ENCODE results near the gene TRO.

DNA sequence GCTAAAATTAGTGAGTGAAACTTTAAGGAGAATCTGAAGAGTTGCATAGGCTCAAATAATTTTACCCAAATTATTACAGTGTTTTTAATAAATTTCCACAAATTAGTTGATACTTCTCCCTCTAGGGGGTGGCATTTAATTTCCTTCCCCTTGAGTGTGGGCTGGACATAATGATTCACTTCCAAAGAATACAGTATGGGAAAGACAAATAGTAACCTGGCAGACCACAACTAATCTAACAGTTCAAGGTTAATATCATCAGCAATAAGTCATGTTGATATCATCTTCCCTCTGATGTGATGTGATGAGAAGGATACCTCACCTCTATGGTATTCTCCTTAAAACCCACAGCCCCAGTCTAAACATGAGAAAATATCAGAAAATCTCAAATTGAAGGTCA is 57.8 kb downstream of the TRO start:
- TF ChIP-seq ESRRG (CRISPR knock-in tag; IDR thresholded peaks at IDR 0.05) (no peak), ARNTL (CRISPR knock-in tag; IDR thresholded peaks at IDR 0.05; ENCODE audit: borderline replicate concordance, low read depth) (no peak), ZFP30 (CRISPR knock-in tag; IDR thresholded peaks at IDR 0.05) (no peak), ZFP3 (CRISPR knock-in tag; IDR thresholded peaks at IDR 0.05) (no peak), ZNF565 (CRISPR knock-in tag; conservative IDR thresholded peaks at IDR 0.05; ENCODE audit: low read depth) (no peak)
- TF ChIP-seq, protein P1, sequence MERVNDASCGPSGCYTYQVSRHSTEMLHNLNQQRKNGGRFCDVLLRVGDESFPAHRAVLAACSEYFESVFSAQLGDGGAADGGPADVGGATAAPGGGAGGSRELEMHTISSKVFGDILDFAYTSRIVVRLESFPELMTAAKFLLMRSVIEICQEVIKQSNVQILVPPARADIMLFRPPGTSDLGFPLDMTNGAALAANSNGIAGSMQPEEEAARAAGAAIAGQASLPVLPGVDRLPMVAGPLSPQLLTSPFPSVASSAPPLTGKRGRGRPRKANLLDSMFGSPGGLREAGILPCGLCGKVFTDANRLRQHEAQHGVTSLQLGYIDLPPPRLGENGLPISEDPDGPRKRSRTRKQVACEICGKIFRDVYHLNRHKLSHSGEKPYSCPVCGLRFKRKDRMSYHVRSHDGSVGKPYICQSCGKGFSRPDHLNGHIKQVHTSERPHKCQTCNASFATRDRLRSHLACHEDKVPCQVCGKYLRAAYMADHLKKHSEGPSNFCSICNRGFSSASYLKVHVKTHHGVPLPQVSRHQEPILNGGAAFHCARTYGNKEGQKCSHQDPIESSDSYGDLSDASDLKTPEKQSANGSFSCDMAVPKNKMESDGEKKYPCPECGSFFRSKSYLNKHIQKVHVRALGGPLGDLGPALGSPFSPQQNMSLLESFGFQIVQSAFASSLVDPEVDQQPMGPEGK (CRISPR knock-in tag; IDR thresholded peaks at IDR 0.05; ENCODE audit: borderline replicate concordance), result no peak
- TF ChIP-seq, protein P2, sequence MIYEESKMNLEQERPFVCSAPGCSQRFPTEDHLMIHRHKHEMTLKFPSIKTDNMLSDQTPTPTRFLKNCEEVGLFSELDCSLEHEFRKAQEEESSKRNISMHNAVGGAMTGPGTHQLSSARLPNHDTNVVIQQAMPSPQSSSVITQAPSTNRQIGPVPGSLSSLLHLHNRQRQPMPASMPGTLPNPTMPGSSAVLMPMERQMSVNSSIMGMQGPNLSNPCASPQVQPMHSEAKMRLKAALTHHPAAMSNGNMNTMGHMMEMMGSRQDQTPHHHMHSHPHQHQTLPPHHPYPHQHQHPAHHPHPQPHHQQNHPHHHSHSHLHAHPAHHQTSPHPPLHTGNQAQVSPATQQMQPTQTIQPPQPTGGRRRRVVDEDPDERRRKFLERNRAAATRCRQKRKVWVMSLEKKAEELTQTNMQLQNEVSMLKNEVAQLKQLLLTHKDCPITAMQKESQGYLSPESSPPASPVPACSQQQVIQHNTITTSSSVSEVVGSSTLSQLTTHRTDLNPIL (CRISPR knock-in tag; IDR thresholded peaks at IDR 0.05; ENCODE audit: low read depth), result 0 out of 2 replicates have a peak, but pooled peaks have one; percentile 24

Data from SK-N-SH treated with all-trans-retinoic acid at 6 μM for 48 hours (cell line).